IMR-90 (cell line): ENCODE data around the gene CD96. TPM values are rescaled to one million over a fixed set of nuclear protein-coding genes. Genes with fewer than 3 reads are reported as not detected.

ENCODE experiments used
- ATAC-seq: fragments of 200-7000 bp; cut with Tn5 transposase; 2 replicates; pipeline ENCODE4 v1.9.1; 2020; ENCODE audit warnings: low read depth, mild to moderate bottlenecking, moderate library complexity
- BruUV-seq: library from RNA; stranded (reverse); fragments of 400-500 nt; replicated peaks from 2 replicates; lab custom pipeline; 2021; lab: Mats Ljungman, UMichigan
- CTCF ChIA-PET: fragments of 300-600 bp; formaldehyde crosslinking; extraction: SDS; loops from one replicate; lab custom pipeline; 2021; ENCODE audit warnings: antibody characterized with exemption; lab: Yijun Ruan, JAX
- POLR2A ChIA-PET: fragments of 300-600 bp; sonication (Branson Sonifier 250); formaldehyde crosslinking; loops from one replicate; lab custom pipeline; 2022; ENCODE audit warnings: antibody characterized with exemption; ENCODE audit not compliant: unreplicated experiment; lab: Charles Lee
- DNase-seq: peaks from one replicate; pipeline ENCODE4 v3.0.0; 2013
- H2AFZ ChIP-seq: replicated peaks from 2 replicates; pipeline ENCODE3; 2013; ENCODE audit warnings: low read length, mild to moderate bottlenecking; ENCODE audit not compliant: poor library complexity
- H2AK5ac ChIP-seq: 2 replicates; pipeline ENCODE4 v1.6.1; 2013; ENCODE audit warnings: low read depth, low read length, inconsistent platforms
- H2AK9ac ChIP-seq: replicated peaks from 2 replicates; pipeline ENCODE3; 2013; ENCODE audit warnings: mild to moderate bottlenecking, low read depth, low read length, moderate library complexity; ENCODE audit not compliant: poor library complexity
- H2BK120ac ChIP-seq: 2 replicates; pipeline ENCODE4 v1.6.1; 2013; ENCODE audit warnings: low read depth, low read length, inconsistent platforms
- H2BK15ac ChIP-seq: 3 replicates; pipeline ENCODE4 v1.6.1; 2013; ENCODE audit warnings: low read depth, low read length, inconsistent platforms
- H2BK20ac ChIP-seq: 2 replicates; pipeline ENCODE4 v1.6.1; 2013; ENCODE audit warnings: low read depth, mild to moderate bottlenecking, inconsistent platforms, low read length, moderate library complexity
- H2BK5ac ChIP-seq: 2 replicates; pipeline ENCODE4 v1.6.1; 2013; ENCODE audit warnings: mild to moderate bottlenecking, low read depth, low read length, inconsistent platforms; ENCODE audit not compliant: poor library complexity, severe bottlenecking
- H3K14ac ChIP-seq: replicated peaks from 2 replicates; pipeline ENCODE4 v1.6.1; 2013; ENCODE audit warnings: low read depth, low read length, inconsistent platforms
- H3K18ac ChIP-seq: 2 replicates; pipeline ENCODE4 v1.6.1; 2013; ENCODE audit warnings: low read depth, low read length, control low read depth
- H3K23ac ChIP-seq: 2 replicates; pipeline ENCODE4 v1.6.1; 2013; ENCODE audit warnings: low read depth, low read length, inconsistent platforms
- H3K27ac ChIP-seq: 2 replicates; pipeline ENCODE4 v1.5.1; 2013; ENCODE audit warnings: mild to moderate bottlenecking, control low read depth, low read length; ENCODE audit not compliant: insufficient read depth
- H3K27me3 ChIP-seq: 2 replicates; pipeline ENCODE4 v1.6.1; 2013; ENCODE audit warnings: low read length; ENCODE audit not compliant: control insufficient read depth, insufficient read depth
- H3K36me3 ChIP-seq: 2 replicates; pipeline ENCODE4 v1.6.1; 2013; ENCODE audit warnings: low read length, mixed read lengths; ENCODE audit not compliant: control insufficient read depth, insufficient read depth
- H3K4ac ChIP-seq: 2 replicates; pipeline ENCODE4 v1.6.1; 2013; ENCODE audit warnings: low read depth, low read length, inconsistent platforms
- H3K4me1 ChIP-seq: 2 replicates; pipeline ENCODE4 v1.6.1; 2013; ENCODE audit warnings: low read length, mixed read lengths; ENCODE audit not compliant: control insufficient read depth, insufficient read depth
- H3K4me2 ChIP-seq: 2 replicates; pipeline ENCODE4 v1.6.1; 2013; ENCODE audit warnings: low read depth, mild to moderate bottlenecking, control low read depth, low read length, moderate library complexity
- H3K4me3 ChIP-seq: 2 replicates; pipeline ENCODE4 v1.5.1; 2013; ENCODE audit warnings: low read depth, mild to moderate bottlenecking, control low read depth, low read length, moderate library complexity; ENCODE audit not compliant: insufficient read depth
- H3K56ac ChIP-seq: 2 replicates; pipeline ENCODE4 v1.6.1; 2013; ENCODE audit warnings: low read length, inconsistent platforms; ENCODE audit not compliant: insufficient read depth; ENCODE audit errors: extremely low read depth
- H3K79me1 ChIP-seq, 2 experiments: 2 replicates each; pipeline ENCODE4 v1.6.1; 2013; ENCODE audit warnings: low read length in 2 of 2, inconsistent platforms in 1 of 2, low read depth in 1 of 2
- H3K9ac ChIP-seq: 2 replicates; pipeline ENCODE4 v1.6.1; 2013; ENCODE audit warnings: low read depth, low read length, control low read depth
- H3K9me1 ChIP-seq: 2 replicates; pipeline ENCODE4 v1.6.1; 2013; ENCODE audit warnings: low read length, inconsistent platforms; ENCODE audit not compliant: insufficient read depth
- H3K9me3 ChIP-seq: 2 replicates; pipeline ENCODE4 v1.6.1; 2013; ENCODE audit warnings: low read length; ENCODE audit not compliant: control insufficient read depth, insufficient read depth
- H4K20me1 ChIP-seq: 2 replicates; pipeline ENCODE4 v1.6.1; 2013; ENCODE audit warnings: low read length, inconsistent platforms; ENCODE audit not compliant: insufficient read depth
- H4K5ac ChIP-seq: 2 replicates; pipeline ENCODE4 v1.6.1; 2013; ENCODE audit warnings: mild to moderate bottlenecking, low read depth, low read length, control low read depth
- H4K8ac ChIP-seq, 2 experiments: 2 replicates each; pipeline ENCODE4 v1.6.1; 2013; ENCODE audit warnings: low read depth in 2 of 2, low read length in 2 of 2, control low read depth in 1 of 2, inconsistent platforms in 1 of 2
- H4K91ac ChIP-seq: 2 replicates; pipeline ENCODE4 v1.6.1; 2013; ENCODE audit warnings: low read depth, low read length, inconsistent platforms; ENCODE audit not compliant: insufficient read depth
- BHLHE40 ChIP-seq: fragments of 150-350 bp; IDR thresholded peaks from 2 replicates; pipeline ENCODE4 v1.6.1; 2016; ENCODE audit warnings: mild to moderate bottlenecking, low read depth, low read length
- CEBPB ChIP-seq: IDR thresholded peaks from 2 replicates; pipeline ENCODE4 v1.6.1; 2012; ENCODE audit warnings: low read depth, low read length, improper control_type of control experiment
- CHD1 ChIP-seq: IDR thresholded peaks from 2 replicates; pipeline ENCODE4 v1.6.1; 2012; ENCODE audit warnings: low read depth, low read length, improper control_type of control experiment
- ELK1 ChIP-seq: fragments of 150-350 bp; IDR thresholded peaks from 2 replicates; pipeline ENCODE4 v1.6.1; 2016; ENCODE audit warnings: low read depth, mild to moderate bottlenecking, low read length, moderate library complexity, borderline replicate concordance
- FOS ChIP-seq: fragments of 150-350 bp; IDR thresholded peaks from 2 replicates; pipeline ENCODE4 v1.6.1; 2016; ENCODE audit warnings: low read depth, low read length
- MAFK ChIP-seq: IDR thresholded peaks from 2 replicates; pipeline ENCODE4 v1.6.1; 2012; ENCODE audit warnings: low read depth, low read length, improper control_type of control experiment
- MAZ ChIP-seq: IDR thresholded peaks from 2 replicates; pipeline ENCODE4 v1.6.1; 2012; ENCODE audit warnings: low read depth, mild to moderate bottlenecking, low read length, improper control_type of control experiment, moderate library complexity, borderline replicate concordance
- MXI1 ChIP-seq: IDR thresholded peaks from 2 replicates; pipeline ENCODE4 v1.6.1; 2012; ENCODE audit warnings: low read depth, mild to moderate bottlenecking, low read length, moderate library complexity, borderline replicate concordance
- NFE2L2 ChIP-seq: fragments of 150-350 bp; IDR thresholded peaks from 2 replicates; pipeline ENCODE4 v1.6.1; 2016; ENCODE audit warnings: low read depth, mild to moderate bottlenecking, low read length
- POLR2A ChIP-seq: IDR thresholded peaks from 2 replicates; pipeline ENCODE4 v1.6.1; 2012; ENCODE audit warnings: mild to moderate bottlenecking, low read depth, low read length
- RAD21 ChIP-seq: IDR thresholded peaks from 2 replicates; pipeline ENCODE4 v1.6.1; 2012; ENCODE audit warnings: low read length, improper control_type of control experiment
- RCOR1 ChIP-seq: IDR thresholded peaks from 2 replicates; pipeline ENCODE4 v1.6.1; 2012; ENCODE audit warnings: mild to moderate bottlenecking, low read length, improper control_type of control experiment; ENCODE audit not compliant: insufficient replicate concordance
- RFX5 ChIP-seq: IDR thresholded peaks from 2 replicates; pipeline ENCODE4 v1.8.0; 2012; ENCODE audit warnings: low read depth, mild to moderate bottlenecking, low read length, moderate library complexity
- SMC3 ChIP-seq: fragments of 150-350 bp; IDR thresholded peaks from 2 replicates; pipeline ENCODE4 v1.6.1; 2016; ENCODE audit warnings: low read depth, mild to moderate bottlenecking, antibody characterized with exemption, low read length, moderate library complexity
- WGBS, 2 experiments: methylation state at CpG; one replicate each; pipeline versions ENCODE4 v1.1.5 to v1.1.7; 2013; ENCODE audit warnings: missing lambda C conversion rate in 2 of 2; ENCODE audit not compliant: insufficient read length in 1 of 2; ENCODE audit errors: extremely low coverage in 2 of 2; 5-methylcytosine and 5-hydroxymethylcytosine counted together
- dilution Hi-C: fragments of 300-500 bp; cut with HindIII; formaldehyde crosslinking; loops from one replicate; pipeline ENCODE4 v1.14.3; 2018; ENCODE audit warnings: low sequenced_read_pairs; ENCODE audit not compliant: unreplicated experiment
- in situ Hi-C: fragments of 300-500 bp; cut with MboI; formaldehyde crosslinking; loops from 3 replicates; pipeline ENCODE4 v1.14.3; 2019; ENCODE audit warnings: low sequenced_read_pairs, inconsistent platforms, mixed read lengths
- intact Hi-C: fragments of 100-400 bp; cut with micrococcal nuclease; formaldehyde crosslinking; loops from 2 replicates; pipeline ENCODE4 v1.10.0; 2022
- polyA plus RNA-seq, 3 experiments: library from polyadenylated mRNA; depleted of rRNA; stranded (reverse); fragments of >200 nt; gene quantifications; 2 replicates each; pipeline ENCODE4 v1.2.3, GENCODE V29; 2012; ENCODE audit warnings: low replicate concordance in 1 of 3
- total RNA-seq: library from RNA; depleted of rRNA; stranded (reverse); fragments of >200 nt; gene quantifications from 2 replicates; pipeline ENCODE4 v1.2.3, GENCODE V29; 2012

CD96 gene
- total and polyA plus RNA-seq, 2 of the 4 experiments (the other 2 are of a cell fraction), result 0.05 to 0.18 TPM

DNA sequence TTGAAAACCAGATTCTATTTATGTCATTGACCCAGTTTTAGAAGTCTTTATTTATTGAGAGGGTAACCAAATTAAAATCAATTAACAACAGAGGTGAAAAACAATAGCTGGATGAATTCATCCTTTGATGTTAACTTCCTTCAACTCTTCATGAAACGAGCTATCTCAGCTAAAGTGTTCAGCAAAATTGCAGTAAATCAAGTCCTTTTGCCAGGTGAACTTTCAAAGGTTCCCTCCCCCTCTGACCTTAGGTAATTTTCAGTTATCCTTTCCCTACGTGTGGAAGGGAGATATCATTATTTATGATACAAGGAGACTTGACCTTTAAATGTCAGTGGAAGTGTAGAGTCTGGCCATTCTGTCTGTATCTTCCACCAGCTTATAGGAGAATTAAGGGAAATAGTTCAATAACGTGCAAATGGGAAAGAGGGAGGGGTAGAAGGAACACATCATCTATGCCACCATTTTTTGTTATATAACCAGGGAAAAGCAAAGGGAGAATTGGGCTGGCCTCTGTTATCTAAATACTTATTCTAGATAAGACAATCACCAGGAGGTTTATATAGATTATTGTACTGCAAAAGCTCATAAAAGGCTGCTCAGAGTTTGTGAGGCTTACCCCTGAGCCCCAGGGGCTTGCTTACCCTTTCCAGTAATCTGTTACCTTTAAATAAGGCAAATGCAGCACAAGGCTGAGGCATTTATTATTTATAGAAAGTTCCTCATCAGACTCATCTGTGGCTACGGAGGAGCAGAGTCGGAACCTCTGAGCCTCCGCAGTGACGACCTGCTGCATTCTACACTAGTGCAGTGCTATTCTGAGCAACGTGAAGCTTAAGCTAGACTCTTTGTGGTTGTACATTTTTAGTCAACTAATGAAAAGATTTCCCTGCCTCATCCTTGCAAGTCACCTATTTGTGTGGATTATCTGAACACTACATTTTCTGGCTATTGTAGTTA lies 150.9 kb downstream of the CD96 start (continued):
- TF ChIP-seq SMC3 (no peak), FOS (no peak), CEBPB (no peak)

- no peaks in the 10 kb centered on the region for H3K9me3 ChIP-seq
- no peaks in the 10 kb centered on the region for H3K27me3 ChIP-seq
- ATAC-seq (no peak), DNase-seq (no peak)
- CTCF ChIA-PET, result interaction anchor here (1.4 to 1.9 kb wide), 3 partner anchors 9 to 116 kb away, joined by 3 to 7 read pairs (median 7); no protein-coding TSS in a partner anchor
- H4K8ac ChIP-seq, result peak overlapping the region; percentile 6 to 37; a peak in 1 of 4 replicates
- peak overlapping the region; percentile 83 for H2AK5ac ChIP-seq
- 0 out of 2 replicates have a peak overlapping the region, but pooled peaks have one; percentile 56 for H2BK20ac ChIP-seq
- intact Hi-C loops (loop anchor here (10.0 kb wide), 1 partner anchor 360 kb away; no protein-coding TSS in a partner anchor), in situ Hi-C loops (loop anchor here (5.0 kb wide), 1 partner anchor 117 kb away; no protein-coding TSS in a partner anchor), dilution Hi-C loops (no loop called here)
- no peak overlapping the region for H3K56ac ChIP-seq
- H2AFZ ChIP-seq, result no peak overlapping the region
- no peak overlapping the region for H4K5ac ChIP-seq
- 0 out of 2 replicates have a peak overlapping the region, but pooled peaks have one; percentile 5 for H3K14ac ChIP-seq
- H2BK15ac ChIP-seq, result peak overlapping the region; percentile 31; the same call in 2 of the 3 replicates
- peaks cover 3% of the 10 kb centered on the region; the same call in 1 of the 2 replicates for H3K4me1 ChIP-seq
- H2AK9ac ChIP-seq, result no peak overlapping the region
- no peak overlapping the region for H3K4me2 ChIP-seq
- no peaks in the 10 kb centered on the region for H3K79me1 ChIP-seq
- WGBS, 2 experiments, result no CpG with 5 or more reads among the region's 2 CpGs
- H4K20me1 ChIP-seq, result no peaks in the 10 kb centered on the region
- 0 out of 2 replicates have a peak, but pooled peaks cover 3% of the 10 kb centered on the region for H3K9me1 ChIP-seq
- H3K23ac ChIP-seq, result peak overlapping the region; percentile 35; the same call in 1 of the 2 replicates
- H2BK5ac ChIP-seq, result peak overlapping the region; percentile 30
- H3K36me3 ChIP-seq, result no peaks in the 10 kb centered on the region
- H3K4ac ChIP-seq, result peak overlapping the region; percentile 78
- peak overlapping the region; percentile 71 for H2BK120ac ChIP-seq
- POLR2A ChIA-PET, result interaction anchor here (0.6 kb wide), 1 partner anchor 614 kb away, joined by 3 read pairs; no protein-coding TSS in a partner anchor
- H3K9ac ChIP-seq, result no peak overlapping the region
- no peak overlapping the region for H3K4me3 ChIP-seq
- BruUV-seq, result no TSS peak
- H3K18ac ChIP-seq, result no peak overlapping the region
- H4K91ac ChIP-seq, result peak overlapping the region; percentile 25; the same call in 1 of the 2 replicates
- no peak overlapping the region for H3K27ac ChIP-seq
- no peak for TF ChIP-seq CHD1
- TF ChIP-seq NFE2L2, result no peak
- TF ChIP-seq CEBPB, result no peak
- TF ChIP-seq BHLHE40, result no peak
- TF ChIP-seq RFX5, result no peak
- no peak for TF ChIP-seq MAZ
- no peak for TF ChIP-seq SMC3
- TF ChIP-seq MAFK, result no peak
- TF ChIP-seq ELK1, result no peak
- TF ChIP-seq RCOR1, result no peak
- no peak for TF ChIP-seq RAD21
- TF ChIP-seq POLR2A, result no peak
- TF ChIP-seq FOS, result no peak
- TF ChIP-seq MXI1, result no peak
Observed at GRCh38 chr3:111694471-111694870, 152.5 kb downstream of the CD96 start.
